OCI-LY7 (cell line): ENCODE results near the gene RPS6KA2. TPM values are rescaled to one million over a fixed set of nuclear protein-coding genes. Genes with fewer than 3 reads are reported as not detected.

Experiments used
- BruUV-seq: library from RNA; stranded (reverse); fragments of 400-500 nt; replicated peaks from 2 replicates; lab custom pipeline; 2021; lab: Mats Ljungman, UMichigan
- CTCF ChIA-PET: fragments of 300-600 bp; sonication (Branson Sonifier 250); formaldehyde crosslinking; loops from one replicate; lab custom pipeline; 2022; ENCODE audit warnings: antibody characterized with exemption; ENCODE audit not compliant: unreplicated experiment; lab: Charles Lee
- POLR2A ChIA-PET: fragments of 300-600 bp; sonication (Branson Sonifier 250); formaldehyde crosslinking; loops from one replicate; lab custom pipeline; 2022; ENCODE audit warnings: antibody characterized with exemption; lab: Charles Lee
- DNase-seq: peaks from one replicate; pipeline ENCODE4 v3.0.0-alpha.2; 2015; ENCODE audit warnings: low spot score
- H2AFZ ChIP-seq: fragments of 200-600 bp; sonication (generic), shearing (Covaris generic); 2 replicates; pipeline ENCODE4 v1.6.1; 2014; ENCODE audit warnings: mild to moderate bottlenecking, antibody characterized with exemption, low read length, moderate library complexity
- H3K27ac ChIP-seq: fragments of 200-600 bp; sonication (generic); 2 replicates; pipeline ENCODE4 v1.5.1; 2014; ENCODE audit warnings: mixed run types, low read depth, mild to moderate bottlenecking, moderate library complexity, low read length, inconsistent platforms; ENCODE audit not compliant: poor library complexity, severe bottlenecking
- H3K36me3 ChIP-seq: fragments of 200-600 bp; sonication (generic); 2 replicates; pipeline ENCODE4 v1.6.1; 2014; ENCODE audit warnings: mild to moderate bottlenecking, antibody characterized with exemption, low read length, moderate library complexity, mixed read lengths; ENCODE audit not compliant: insufficient read depth
- H3K4me1 ChIP-seq: fragments of 200-600 bp; sonication (generic); 2 replicates; pipeline ENCODE4 v1.5.1; 2014; ENCODE audit warnings: mild to moderate bottlenecking, low read length; ENCODE audit not compliant: insufficient read depth, poor library complexity, severe bottlenecking
- H3K4me2 ChIP-seq: fragments of 200-600 bp; sonication (generic); 2 replicates; pipeline ENCODE4 v1.6.1; 2014; ENCODE audit warnings: mild to moderate bottlenecking, low read length
- H3K4me3 ChIP-seq: fragments of 200-600 bp; sonication (generic); 2 replicates; pipeline ENCODE4 v1.5.1; 2014; ENCODE audit warnings: mild to moderate bottlenecking, low read depth, low read length; ENCODE audit not compliant: poor library complexity, severe bottlenecking
- H3K79me2 ChIP-seq: fragments of 200-600 bp; sonication (generic); 2 replicates; pipeline ENCODE4 v1.6.1; 2016; ENCODE audit warnings: low read depth, mild to moderate bottlenecking, low read length, moderate library complexity, mixed read lengths; ENCODE audit not compliant: insufficient read depth
- H3K9me2 ChIP-seq: fragments of 200-600 bp; sonication (generic); 2 replicates; pipeline ENCODE4 v1.6.1; 2016; ENCODE audit warnings: mild to moderate bottlenecking, low read length, mixed read lengths; ENCODE audit not compliant: insufficient read depth
- H3K9me3 ChIP-seq: fragments of 200-600 bp; sonication (generic); 2 replicates; pipeline ENCODE4 v1.6.1; 2014; ENCODE audit warnings: mild to moderate bottlenecking, mixed run types, low read length, mixed read lengths
- H4K20me1 ChIP-seq: fragments of 200-600 bp; sonication (generic); 2 replicates; pipeline ENCODE4 v1.6.1; 2014; ENCODE audit warnings: mild to moderate bottlenecking, antibody characterized with exemption, low read length, moderate library complexity, mixed read lengths; ENCODE audit not compliant: insufficient read depth
- CTCF ChIP-seq: fragments of 200-600 bp; sonication (generic); conservative IDR thresholded peaks from 2 replicates; pipeline ENCODE4 v1.5.1; 2014; ENCODE audit warnings: mild to moderate bottlenecking, antibody characterized with exemption, low read length, moderate library complexity, mixed read lengths
- EZH2phosphoT487 ChIP-seq: fragments of 200-600 bp; sonication (generic); IDR thresholded peaks from 2 replicates; pipeline ENCODE4 v1.6.1; 2018; ENCODE audit warnings: low read depth, borderline replicate concordance, mild to moderate bottlenecking, mixed run types, antibody characterized with exemption, low read length, moderate library complexity, mixed read lengths
- intact Hi-C: fragments of 100-400 bp; cut with micrococcal nuclease; formaldehyde crosslinking; loops from one replicate; pipeline ENCODE4 v1.10.0; 2022; ENCODE audit not compliant: unreplicated experiment
- total RNA-seq, 2 experiments: library from RNA; depleted of rRNA in 1 of 2; stranded (reverse); fragments of >200 nt in 1 of 2; shearing (Covaris generic) in 1 of 2; gene quantifications; 2 replicates each; pipeline ENCODE4 v1.2.3, GENCODE V29; 2014 to 2022

Gene RPS6KA2
- total RNA-seq, 2 experiments from 2014 or later = 0.69 to 1.9 TPM

- no peak for TF ChIP-seq CTCF
- no peak for TF ChIP-seq EZH2phosphoT487
- Histone ChIP-seq H3K4me3 (no peak overlapping the region), H3K27ac (no peak overlapping the region), H3K9me3 (no peaks in the 10 kb centered on the region), H2AFZ (no peak overlapping the region), H3K9me2 (no peaks in the 10 kb centered on the region), H3K4me1 (no peaks in the 10 kb centered on the region), H4K20me1 (no peaks in the 10 kb centered on the region), H3K36me3 (no peaks in the 10 kb centered on the region), H3K4me2 (no peak overlapping the region), H3K79me2 (no peaks in the 10 kb centered on the region)
- BruUV-seq = no TSS peak
- ChIA-PET CTCF (no interaction called here), POLR2A (no interaction called here)
- no peak for DNase-seq
- intact Hi-C loops = no loop called here
Measured at GRCh38 chr6:166490671-166491500, 136.2 kb downstream of the RPS6KA2 start.

- Histone ChIP-seq H3K4me1 (no peaks in the 10 kb centered on the region), H3K4me3 (no peak overlapping the region), H3K4me2 (no peak overlapping the region), H3K9me3 (no peaks in the 10 kb centered on the region), H3K9me2 (no peaks in the 10 kb centered on the region), H2AFZ (no peak overlapping the region), H3K79me2 (no peaks in the 10 kb centered on the region), H3K27ac (no peak overlapping the region), H4K20me1 (no peaks in the 10 kb centered on the region), H3K36me3 (no peaks in the 10 kb centered on the region)
- ChIA-PET CTCF (no interaction called here), POLR2A (interaction anchor here (0.6 to 0.7 kb wide), 2 partner anchors 33 to 56 kb away, joined by 3 read pairs; no protein-coding TSS in a partner anchor)
- DNase-seq = no peak
- TF ChIP-seq CTCF (no peak), EZH2phosphoT487 (no peak)
- intact Hi-C loops = no loop called here
- no TSS peak for BruUV-seq
Measured at GRCh38 chr6:166489301-166490155, 137.5 kb downstream of the RPS6KA2 start.
